Effector memory CD8-positive, alpha-beta T cell (primary cell): ENCODE data around the gene AGBL4.

Source experiments
- ATAC-seq: fragments of 150-1000 bp; cut with Tn5 transposase; replicated peaks from 2 replicates; pipeline ENCODE4 v1.10.0; 2021; ENCODE audit warnings: mild to moderate bottlenecking, moderate library complexity
- DNase-seq, 3 experiments: peaks; one replicate each; pipeline ENCODE4 v3.0.0; 2021
- H3K27ac Mint-ChIP-seq, 2 donors: one replicate each; pipeline ENCODE4 v1.8.0; 2022; ENCODE audit warnings: mild to moderate bottlenecking in 2 of 2, mixed read lengths in 2 of 2, moderate library complexity in 2 of 2
- H3K27me3 Mint-ChIP-seq, 2 donors: one replicate each; pipeline ENCODE4 v1.8.0; 2022; ENCODE audit warnings: mixed read lengths in 2 of 2
- H3K36me3 Mint-ChIP-seq: one replicate; pipeline ENCODE4 v1.8.0; 2022; ENCODE audit warnings: mild to moderate bottlenecking, moderate library complexity, mixed read lengths; ENCODE audit not compliant: insufficient read depth
- H3K4me1 Mint-ChIP-seq, 2 donors: one replicate each; pipeline ENCODE4 v1.8.0; 2022; ENCODE audit warnings: low read depth in 2 of 2, mixed read lengths in 2 of 2
- H3K4me3 Mint-ChIP-seq, 2 donors: one replicate each; pipeline ENCODE4 v1.8.0; 2022; ENCODE audit warnings: mild to moderate bottlenecking in 2 of 2, mixed read lengths in 2 of 2, moderate library complexity in 2 of 2
- H3K9me3 Mint-ChIP-seq, 2 donors: one replicate each; pipeline ENCODE4 v1.8.0; 2022; ENCODE audit warnings: mixed read lengths in 2 of 2

Gene AGBL4

DNA sequence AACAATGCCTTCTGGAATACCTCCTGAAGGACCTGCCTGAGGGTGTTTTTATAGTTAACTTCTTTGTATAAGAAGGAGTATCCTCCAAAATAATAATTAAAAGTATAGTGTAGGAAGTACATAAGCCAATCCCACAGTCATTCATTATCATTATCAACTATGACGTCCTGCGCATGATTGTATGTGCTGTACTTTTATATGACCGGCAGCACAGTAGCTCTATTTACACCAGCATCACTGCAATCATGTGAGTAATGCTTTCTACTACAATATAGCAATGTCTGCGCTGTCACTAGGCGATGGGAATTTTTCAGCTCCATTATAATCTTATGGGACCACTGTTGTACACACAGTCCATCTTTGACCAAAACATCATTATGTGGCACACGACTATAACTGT is 1319.0 kb downstream of the AGBL4 start:
- no peaks in the 10 kb centered on the region for H3K36me3 Mint-ChIP-seq
- ATAC-seq: no peak

DNA sequence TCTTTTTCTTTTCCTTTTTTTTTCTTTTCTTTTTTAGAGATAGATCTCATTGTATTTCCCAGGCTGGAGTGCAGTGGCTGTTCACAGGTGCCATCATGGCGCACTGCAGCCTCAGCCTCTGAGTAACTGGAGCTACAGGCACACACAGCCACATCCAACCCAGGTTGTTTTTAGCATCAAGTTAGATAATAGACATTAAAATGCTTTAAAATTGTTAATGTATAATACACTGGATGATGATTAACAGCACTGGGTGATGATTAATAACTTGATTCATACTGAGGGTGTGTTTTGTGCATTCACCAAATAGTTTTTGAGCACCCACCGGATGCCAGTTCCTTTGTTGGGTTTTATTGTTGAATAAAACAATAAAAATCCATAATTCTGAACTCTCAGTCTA is 1322.3 kb downstream of the AGBL4 start:
- DNase-seq: no peak
- Mint-ChIP-seq H3K4me3 (no peak overlapping the region), H3K4me1 (no peaks in the 10 kb centered on the region), H3K9me3 (no peaks in the 10 kb centered on the region), H3K27ac (no peak overlapping the region), H3K27me3 (peaks cover 18 to 23% of the 10 kb centered on the region in 2 donors), H3K36me3 (no peaks in the 10 kb centered on the region)
- no peak for ATAC-seq

More for the DNA sequence above, 1319.0 kb downstream of the AGBL4 start:
- Mint-ChIP-seq H3K4me1 (no peaks in the 10 kb centered on the region), H3K27me3 (peaks cover 16 to 18% of the 10 kb centered on the region in 2 donors), H3K4me3 (no peak overlapping the region), H3K27ac (no peak overlapping the region), H3K9me3 (no peaks in the 10 kb centered on the region)
- DNase-seq: no peak

GRCh38 chr1:48697066-48697707 is 1326.6 kb downstream of the AGBL4 start:
- H3K27ac Mint-ChIP-seq: no peak overlapping the region
- H3K4me3 Mint-ChIP-seq: no peak overlapping the region
- H3K27me3 Mint-ChIP-seq: peaks cover 23 to 25% of the 10 kb centered on the region in 2 donors
- DNase-seq: peak; percentile 14 to 28 (median 23)
- H3K36me3 Mint-ChIP-seq: no peaks in the 10 kb centered on the region
- ATAC-seq: peak; percentile 10
- no peaks in the 10 kb centered on the region for H3K9me3 Mint-ChIP-seq
- H3K4me1 Mint-ChIP-seq: no peaks in the 10 kb centered on the region

- no peak overlapping the region for H3K4me3 Mint-ChIP-seq
- DNase-seq (no peak), ATAC-seq (no peak)
- H3K9me3 Mint-ChIP-seq: no peaks in the 10 kb centered on the region
- peaks cover 9 to 10% of the 10 kb centered on the region in 2 donors for H3K27me3 Mint-ChIP-seq
- no peaks in the 10 kb centered on the region for H3K36me3 Mint-ChIP-seq
- H3K27ac Mint-ChIP-seq: no peak overlapping the region
- no peaks in the 10 kb centered on the region for H3K4me1 Mint-ChIP-seq
Observed at GRCh38 chr1:48695161-48695560, 1328.6 kb downstream of the AGBL4 start.

DNA sequence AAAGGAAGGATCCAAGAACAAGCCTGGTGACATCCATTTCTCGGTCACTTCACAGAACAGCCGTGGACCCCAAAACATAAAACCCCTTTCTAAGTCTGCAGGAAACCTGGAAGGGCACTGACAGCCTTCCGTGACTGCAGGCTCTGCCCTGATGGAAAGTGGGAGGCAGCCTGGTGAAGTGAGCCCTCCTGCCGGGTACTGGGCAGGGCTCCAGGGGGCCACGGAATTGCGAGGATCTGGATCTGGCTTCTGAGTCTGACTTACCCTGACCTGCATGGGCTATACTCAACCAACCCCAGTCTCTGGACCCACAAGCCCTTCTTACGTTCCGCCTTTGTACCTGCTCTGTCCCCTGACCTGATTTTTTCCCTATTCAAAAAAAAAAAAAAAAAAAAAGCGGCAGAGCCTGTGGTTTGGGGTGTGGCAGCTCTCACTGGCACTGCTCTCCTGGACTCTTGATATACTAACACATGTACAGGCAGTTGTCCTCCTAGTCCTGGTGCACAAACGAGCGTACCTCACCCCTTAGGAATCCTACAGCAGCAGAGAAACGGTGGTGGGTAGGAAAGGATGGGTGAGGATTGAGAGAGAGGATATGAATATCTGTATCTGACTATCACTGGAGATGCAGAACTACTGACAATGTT is 1330.0 kb downstream of the AGBL4 start:
- no peak overlapping the region for H3K27ac Mint-ChIP-seq
- no peaks in the 10 kb centered on the region for H3K4me1 Mint-ChIP-seq
- no peak for ATAC-seq
- peaks cover 0 to 7% of the 10 kb centered on the region in 2 donors for H3K27me3 Mint-ChIP-seq
- no peak overlapping the region for H3K4me3 Mint-ChIP-seq
- no peak for DNase-seq
- H3K36me3 Mint-ChIP-seq: no peaks in the 10 kb centered on the region
- H3K9me3 Mint-ChIP-seq: no peaks in the 10 kb centered on the region

DNA sequence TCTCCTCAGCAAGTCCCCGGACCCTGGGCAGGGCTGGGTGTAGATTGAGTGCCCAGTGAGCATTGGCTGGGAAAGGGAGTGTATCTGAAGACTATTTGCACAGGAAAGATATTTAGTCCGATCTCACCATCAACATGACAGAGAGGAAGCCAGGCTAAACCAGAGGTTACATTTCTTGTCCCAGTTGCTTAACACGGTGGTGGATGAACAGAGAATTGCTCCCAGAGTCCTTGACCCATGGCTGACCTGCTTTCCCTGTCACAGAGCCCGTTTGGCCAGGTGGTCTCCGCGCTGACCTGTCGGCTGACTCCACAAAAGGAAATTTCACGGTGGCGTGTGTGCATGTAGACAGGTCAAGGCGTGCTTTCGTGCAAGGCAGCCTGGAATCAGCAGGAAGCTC is 1330.6 kb downstream of the AGBL4 start:
- Mint-ChIP-seq H3K36me3 (no peaks in the 10 kb centered on the region), H3K4me3 (no peak overlapping the region), H3K27me3 (peaks cover 0 to 7% of the 10 kb centered on the region in 2 donors), H3K27ac (no peak overlapping the region), H3K4me1 (no peaks in the 10 kb centered on the region), H3K9me3 (no peaks in the 10 kb centered on the region)
- ATAC-seq (no peak), DNase-seq (no peak)

DNA sequence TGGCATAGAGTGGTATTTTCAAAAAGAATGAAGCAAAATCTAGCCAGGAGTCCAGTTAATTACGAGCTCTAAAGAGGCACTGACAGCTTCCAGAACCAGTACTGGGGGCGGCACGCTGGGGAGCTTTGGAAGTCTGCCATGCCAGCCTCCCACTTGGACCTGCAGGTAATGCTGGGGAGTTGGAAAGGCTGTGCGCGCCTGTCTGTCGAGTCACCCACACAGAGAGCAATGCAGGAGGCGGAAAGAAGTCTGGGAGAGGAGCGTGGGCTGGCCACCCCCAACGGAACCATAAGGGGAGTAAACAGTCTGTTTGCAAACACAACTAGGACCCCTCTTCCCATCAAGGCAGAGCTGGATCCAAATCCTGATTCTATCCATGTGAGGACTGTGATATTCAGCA is 1331.5 kb downstream of the AGBL4 start:
- Mint-ChIP-seq H3K27ac (no peak overlapping the region), H3K27me3 (peaks cover 0 to 7% of the 10 kb centered on the region in 2 donors), H3K36me3 (no peaks in the 10 kb centered on the region), H3K9me3 (no peaks in the 10 kb centered on the region), H3K4me1 (no peaks in the 10 kb centered on the region), H3K4me3 (no peak overlapping the region)
- DNase-seq: no peak
- ATAC-seq: no peak

- H3K4me3 Mint-ChIP-seq: no peak overlapping the region
- no peak overlapping the region for H3K27ac Mint-ChIP-seq
- no peaks in the 10 kb centered on the region for H3K36me3 Mint-ChIP-seq
- no peaks in the 10 kb centered on the region for H3K9me3 Mint-ChIP-seq
- DNase-seq: no peak
- no peak for ATAC-seq
- H3K27me3 Mint-ChIP-seq: peaks cover 0 to 7% of the 10 kb centered on the region in 2 donors
- H3K4me1 Mint-ChIP-seq: no peaks in the 10 kb centered on the region
Observed at GRCh38 chr1:48691429-48692001, 1332.2 kb downstream of the AGBL4 start.

GRCh38 chr1:48688102-48688760 is 1335.5 kb downstream of the AGBL4 start:
- H3K9me3 Mint-ChIP-seq: no peaks in the 10 kb centered on the region
- H3K27me3 Mint-ChIP-seq: peaks cover 0 to 12% of the 10 kb centered on the region in 2 donors
- H3K4me1 Mint-ChIP-seq: no peaks in the 10 kb centered on the region
- no peak overlapping the region for H3K4me3 Mint-ChIP-seq
- H3K27ac Mint-ChIP-seq: no peak overlapping the region
- ATAC-seq: no peak
- no peaks in the 10 kb centered on the region for H3K36me3 Mint-ChIP-seq
- DNase-seq: no peak

DNA sequence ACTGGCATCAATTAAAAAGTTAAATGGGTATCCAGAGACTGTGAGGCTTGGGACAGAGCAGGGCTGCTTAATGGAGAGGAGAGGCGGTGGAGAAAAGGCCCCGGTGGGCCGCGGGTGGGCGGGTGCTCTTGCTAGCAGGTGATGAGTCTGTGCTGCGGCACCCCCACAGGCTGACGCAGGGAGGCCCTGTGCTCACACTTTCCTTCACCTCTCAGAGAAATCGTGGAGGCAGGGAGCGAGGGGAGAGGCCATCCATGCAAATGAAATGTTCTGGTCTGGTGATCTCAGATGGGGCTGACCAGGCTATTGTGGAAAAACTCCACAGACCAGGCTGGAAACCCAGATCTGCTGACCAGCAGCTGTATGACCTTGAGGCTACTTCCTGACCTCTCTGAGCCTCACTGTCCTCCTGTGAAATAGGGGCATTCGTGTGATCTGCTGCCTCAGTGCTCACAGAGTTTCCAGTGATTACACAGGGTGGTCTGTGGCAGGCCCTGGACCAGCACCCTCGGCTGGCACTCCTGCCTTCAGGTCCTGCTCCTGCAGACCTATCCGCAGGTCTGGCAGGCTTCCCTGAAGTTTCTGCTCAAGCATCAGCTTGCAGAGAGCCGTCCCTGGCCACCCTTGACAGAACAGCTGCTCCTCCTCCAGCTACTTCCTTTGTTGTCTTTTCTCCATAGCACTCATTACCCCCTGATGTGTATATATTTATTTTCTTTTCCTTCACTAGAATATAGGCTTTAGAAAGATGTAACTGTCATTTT is 1336.3 kb downstream of the AGBL4 start:
- Mint-ChIP-seq H3K9me3 (no peaks in the 10 kb centered on the region), H3K36me3 (no peaks in the 10 kb centered on the region), H3K27ac (no peak overlapping the region), H3K27me3 (peaks cover 0 to 9% of the 10 kb centered on the region in 2 donors), H3K4me1 (no peaks in the 10 kb centered on the region), H3K4me3 (no peak overlapping the region)
- DNase-seq: no peak
- no peak for ATAC-seq

GRCh38 chr1:48686159-48686558 is 1337.6 kb downstream of the AGBL4 start:
- H3K36me3 Mint-ChIP-seq: no peaks in the 10 kb centered on the region
- H3K4me3 Mint-ChIP-seq: no peak overlapping the region
- H3K4me1 Mint-ChIP-seq: no peaks in the 10 kb centered on the region
- no peak overlapping the region for H3K27ac Mint-ChIP-seq
- H3K9me3 Mint-ChIP-seq: no peaks in the 10 kb centered on the region
- ATAC-seq: no peak
- peaks cover 0 to 15% of the 10 kb centered on the region in 2 donors for H3K27me3 Mint-ChIP-seq
- no peak for DNase-seq

DNA sequence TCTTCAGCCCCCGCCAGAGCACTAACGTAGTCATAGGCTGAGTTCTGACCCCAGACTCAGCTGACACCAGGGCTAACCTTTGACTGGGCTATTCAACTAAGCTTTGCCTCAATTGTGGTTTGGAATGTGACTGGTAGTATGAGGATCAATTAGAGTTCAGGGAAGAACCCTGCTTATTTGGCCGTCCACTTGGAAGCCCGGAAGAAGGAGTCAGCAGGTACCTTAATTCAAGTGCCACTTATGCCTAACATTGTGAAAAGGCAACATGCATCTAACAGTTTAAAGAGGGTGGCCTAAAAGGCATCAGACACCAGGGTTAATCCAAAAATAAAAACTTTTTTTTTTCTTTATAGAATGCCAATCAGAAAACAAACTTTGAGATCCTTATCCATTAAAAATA is 1339.4 kb downstream of the AGBL4 start:
- H3K4me1 Mint-ChIP-seq: no peaks in the 10 kb centered on the region
- H3K4me3 Mint-ChIP-seq: no peak overlapping the region
- peaks cover 0 to 15% of the 10 kb centered on the region in 2 donors for H3K27me3 Mint-ChIP-seq
- DNase-seq: no peak
- no peaks in the 10 kb centered on the region for H3K36me3 Mint-ChIP-seq
- ATAC-seq: no peak
- no peaks in the 10 kb centered on the region for H3K9me3 Mint-ChIP-seq
- no peak overlapping the region for H3K27ac Mint-ChIP-seq

DNA sequence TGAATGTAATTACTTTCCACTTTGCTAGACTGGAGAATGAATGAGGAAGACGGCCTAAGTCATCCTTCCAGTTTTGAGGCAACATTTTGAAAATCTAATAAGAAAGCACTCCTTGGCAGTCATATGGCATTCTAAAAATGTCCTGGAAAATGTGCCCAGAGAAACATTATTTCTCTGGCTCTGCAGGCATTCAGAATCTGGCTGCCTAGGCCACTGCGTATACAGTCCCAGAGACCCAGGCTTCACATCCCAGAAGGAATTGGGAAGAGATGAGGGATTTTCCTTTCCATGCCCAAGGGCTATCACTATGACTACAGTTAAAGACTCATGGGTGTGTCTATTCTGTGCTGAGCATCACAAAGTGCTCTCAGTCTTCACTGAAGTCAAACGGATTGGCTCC is 1339.9 kb downstream of the AGBL4 start:
- H3K36me3 Mint-ChIP-seq: no peaks in the 10 kb centered on the region
- no peak for ATAC-seq
- no peak overlapping the region for H3K27ac Mint-ChIP-seq
- peaks cover 0 to 15% of the 10 kb centered on the region in 2 donors for H3K27me3 Mint-ChIP-seq
- no peak for DNase-seq
- no peak overlapping the region for H3K4me3 Mint-ChIP-seq
- no peaks in the 10 kb centered on the region for H3K9me3 Mint-ChIP-seq
- no peaks in the 10 kb centered on the region for H3K4me1 Mint-ChIP-seq
